ENCODE data around the gene SPAG8.

- TF ChIP-seq CTCF (IDR thresholded peaks at IDR 0.05) = no peak
- no peak for TF ChIP-seq NPAS2 (CRISPR knock-in tag; IDR thresholded peaks at IDR 0.05; ENCODE audit: borderline replicate concordance)
- no peak for TF ChIP-seq MAX (IDR thresholded peaks at IDR 0.05)
- no peak for TF ChIP-seq CHD4 (IDR thresholded peaks at IDR 0.05; ENCODE audit: borderline replicate concordance)
- TF ChIP-seq TP53 (CRISPR knock-in tag; IDR thresholded peaks at IDR 0.05) = no peak
Observed at GRCh38 chr9:35790025-35790384, 22.1 kb downstream of the SPAG8 start.
